Stimulated activated CD4-positive, alpha-beta T cell treated with anti-CD3 and anti-CD28 coated beads, Interleukin-2, amount 100 ng/mL, for 48 hours (primary cell): Measurements from ENCODE around the gene NCOA4.
"Not testable (repeated sequence)": the region's sequence is repeated elsewhere in the genome, so short reads cannot be mapped to it uniquely, and the experiment has no call there.

Experiments used
- DNase-seq, 2 donors: peaks; one replicate each; pipeline ENCODE4 v3.0.0-alpha.2; 2020

NCOA4 gene

DNA sequence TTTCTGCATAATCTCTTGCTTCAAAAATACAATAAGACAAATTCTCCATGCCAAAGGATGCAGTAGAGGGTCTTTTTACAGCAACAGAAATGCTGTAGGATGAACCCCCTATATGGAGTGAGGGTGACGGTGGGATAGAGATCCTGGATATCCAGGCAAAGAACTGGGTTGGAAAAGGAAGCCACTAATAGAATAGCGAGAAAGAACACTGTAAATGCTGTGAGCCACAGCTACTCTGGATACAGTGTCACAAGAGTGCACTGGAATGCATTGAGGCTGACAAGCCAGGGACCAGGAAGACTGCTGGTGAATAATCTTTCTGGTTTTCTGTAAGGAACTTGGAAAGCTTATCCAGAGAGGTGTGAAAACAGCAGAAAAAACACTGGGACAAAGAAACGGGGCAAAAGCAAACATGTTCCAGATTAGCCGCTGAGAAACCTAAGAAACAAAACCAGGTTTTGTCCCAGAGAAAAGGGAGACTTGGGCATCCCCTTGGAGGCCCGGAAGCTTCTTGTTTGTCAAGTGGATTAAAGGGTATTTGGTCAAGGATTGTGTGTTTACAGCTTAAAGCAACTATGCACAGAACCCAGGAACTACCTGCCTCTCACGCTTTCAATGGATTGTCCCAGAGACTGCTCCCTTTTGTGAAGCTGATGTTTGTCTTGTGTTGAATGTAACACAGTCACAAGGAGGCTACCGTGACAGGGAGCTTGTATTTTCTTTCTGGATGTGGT, 21.8 kb upstream of the NCOA4 start:
- no peak for DNase-seq

DNA sequence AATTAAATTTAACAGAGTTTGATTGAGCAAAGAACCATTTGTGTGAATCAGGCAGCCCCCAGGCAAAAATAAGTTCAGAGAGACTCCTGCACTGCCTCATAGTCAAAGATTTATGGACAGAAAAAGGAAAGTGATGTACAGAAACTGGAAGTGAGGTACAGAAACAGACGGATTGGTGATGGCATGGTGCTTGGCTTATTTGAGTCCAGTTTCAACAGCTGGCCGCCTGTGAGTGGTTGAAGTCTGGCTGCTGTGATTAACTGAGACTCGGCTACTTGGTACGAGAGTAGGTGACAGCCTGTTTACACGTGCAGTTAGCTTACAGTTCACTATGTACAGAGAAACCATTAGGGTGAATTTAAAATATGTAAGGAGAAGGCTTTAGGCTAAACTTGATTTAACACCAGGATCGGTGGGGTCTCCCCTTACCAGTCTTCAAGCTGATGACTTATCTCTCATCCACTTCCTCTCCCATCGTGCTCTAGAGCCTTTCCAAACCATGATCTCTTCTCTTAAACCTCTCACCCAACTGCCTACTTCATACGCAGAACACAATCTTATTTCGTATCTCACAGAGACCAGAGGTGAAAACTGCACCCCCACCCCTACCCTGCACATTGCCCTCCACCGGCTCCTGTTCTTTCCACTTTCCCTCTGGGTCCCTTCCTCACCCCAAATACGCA, 20.7 kb upstream of the NCOA4 start:
- DNase-seq = no peak

- not testable (repeated sequence) for DNase-seq
Observed at GRCh38 chr10:46049497-46049831, 19.0 kb upstream of the NCOA4 start.

- no peak for DNase-seq
Observed at GRCh38 chr10:46048152-46048551, 17.7 kb upstream of the NCOA4 start.

GRCh38 chr10:46046261-46046660, 15.8 kb upstream of the NCOA4 start, which contains the start of gene MSMB:
TSS of gene MSMB (minus strand) at chr10:46046269. CDS start at chr10:46046237, 32 bp downstream.
- DNase-seq = no peak

DNA sequence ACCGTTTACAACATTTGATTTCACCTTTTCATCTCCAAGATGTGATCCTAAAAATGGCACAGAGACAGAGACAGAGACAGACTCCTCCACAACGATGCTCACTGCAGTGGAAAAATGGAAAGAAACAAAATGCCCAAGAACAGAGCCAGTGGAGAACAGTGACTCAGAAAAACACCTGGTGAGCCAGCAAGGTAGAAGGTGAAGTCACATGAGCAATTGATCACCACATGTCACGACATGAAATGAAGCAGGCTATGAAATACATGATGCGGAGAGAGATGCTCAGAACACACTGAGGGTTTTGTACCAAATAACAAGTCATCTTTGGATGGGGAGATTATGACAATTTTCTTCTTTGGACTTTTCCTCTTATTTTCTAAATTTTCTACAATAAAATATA, 12.1 kb upstream of the NCOA4 start:
- DNase-seq = no peak

GRCh38 chr10:46040004-46040403, 9.6 kb upstream of the NCOA4 start:
- no peak for DNase-seq

DNA sequence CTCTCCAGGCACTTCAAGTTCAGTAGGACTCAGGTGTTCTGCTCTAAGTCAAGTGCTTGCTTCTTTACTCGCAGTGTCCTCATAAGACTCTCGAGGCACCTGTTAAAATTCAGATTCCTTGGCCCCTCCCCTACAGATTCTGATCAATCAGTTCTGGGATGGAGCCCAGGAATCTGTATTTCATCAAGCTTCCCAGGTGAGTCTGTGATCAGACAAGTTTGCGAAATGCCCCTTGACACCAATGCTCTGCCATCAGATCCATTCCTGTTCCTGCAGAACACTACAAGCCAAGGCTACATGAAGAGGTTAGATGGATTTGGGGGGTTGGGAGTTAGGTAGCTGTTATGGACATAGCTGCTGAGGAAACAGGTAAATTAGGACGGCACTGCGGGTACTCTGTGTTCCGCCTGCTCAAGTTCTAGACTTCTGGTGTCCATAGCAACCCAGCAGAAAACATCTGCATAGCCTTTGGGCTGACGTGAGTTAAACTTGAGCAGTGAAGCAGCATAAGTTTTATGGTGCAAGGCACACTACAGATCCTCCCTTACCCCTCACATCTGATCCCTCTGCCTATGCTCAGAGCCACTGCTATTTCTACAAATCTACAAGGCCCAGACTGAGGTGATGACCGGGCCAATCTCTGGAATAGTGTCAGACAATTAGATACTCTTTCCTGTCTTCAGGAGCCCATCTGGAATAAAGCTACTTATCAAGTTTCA, 6.8 kb upstream of the NCOA4 start:
- DNase-seq = no peak

- DNase-seq = no peak
Observed at GRCh38 chr10:46035923-46036849, 5.8 kb upstream of the NCOA4 start.

DNA sequence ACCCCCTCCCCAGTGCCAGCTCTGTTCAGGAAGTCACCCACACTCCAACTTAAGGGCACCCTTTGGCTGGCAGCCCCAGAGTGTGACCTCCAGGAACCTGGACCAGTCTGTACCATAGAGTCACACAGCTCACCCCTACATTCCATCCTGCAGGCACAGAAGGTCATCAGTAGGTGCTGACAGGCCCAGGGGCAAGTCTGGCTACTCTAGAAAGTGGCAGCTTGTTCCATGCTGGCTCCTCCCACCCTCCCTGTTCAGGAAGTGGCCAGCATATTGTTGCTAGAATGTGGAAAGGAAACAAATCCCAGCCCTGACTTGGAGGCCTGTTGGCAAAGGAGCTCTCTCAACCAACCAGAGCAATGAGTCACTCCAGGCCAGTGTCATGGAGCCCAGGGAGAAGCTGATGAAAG, 3.2 kb upstream of the NCOA4 start:
- DNase-seq = no peak

DNA sequence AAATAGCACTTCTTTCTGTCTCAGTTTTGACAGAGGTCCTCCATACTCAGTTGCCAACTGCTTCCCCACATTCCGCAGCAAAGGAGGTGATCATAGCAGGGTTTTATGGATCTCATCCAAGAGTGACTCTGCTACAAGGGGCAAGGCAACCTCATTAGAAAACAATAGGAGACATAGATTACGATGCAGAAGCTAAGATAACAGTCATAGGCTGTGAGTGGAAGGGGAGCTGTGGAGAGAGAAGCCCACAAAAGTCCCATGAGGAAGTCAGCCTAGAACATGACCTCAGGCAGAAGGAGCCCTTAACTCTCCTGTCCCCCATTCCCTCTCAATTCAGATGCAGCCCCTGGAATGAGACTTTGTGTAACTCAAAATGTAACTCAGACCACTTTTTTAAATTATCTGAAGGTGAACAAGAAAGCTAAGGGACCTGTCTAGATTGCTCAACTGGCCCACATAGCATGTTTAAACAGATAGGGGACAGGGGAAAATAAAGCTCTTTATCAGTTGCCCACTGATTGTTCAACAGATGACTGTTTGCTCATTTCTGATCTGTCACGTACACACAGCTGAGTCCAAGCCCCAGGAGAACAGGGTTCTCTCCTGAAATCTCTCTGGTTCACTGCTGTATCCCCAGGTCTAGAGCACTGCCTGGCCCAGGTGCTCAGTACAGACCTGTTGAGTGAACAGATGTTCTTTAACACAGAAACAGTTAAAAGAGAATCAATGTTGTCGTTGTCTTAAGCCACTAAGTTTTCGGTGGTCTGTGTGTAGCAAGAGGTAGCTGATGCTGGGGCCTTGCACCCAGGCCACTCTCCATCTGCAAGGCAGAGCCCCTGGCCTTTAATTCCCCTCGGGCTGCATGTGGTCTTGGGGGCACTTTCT, 1.5 kb upstream of the NCOA4 start:
- DNase-seq = no peak

DNA sequence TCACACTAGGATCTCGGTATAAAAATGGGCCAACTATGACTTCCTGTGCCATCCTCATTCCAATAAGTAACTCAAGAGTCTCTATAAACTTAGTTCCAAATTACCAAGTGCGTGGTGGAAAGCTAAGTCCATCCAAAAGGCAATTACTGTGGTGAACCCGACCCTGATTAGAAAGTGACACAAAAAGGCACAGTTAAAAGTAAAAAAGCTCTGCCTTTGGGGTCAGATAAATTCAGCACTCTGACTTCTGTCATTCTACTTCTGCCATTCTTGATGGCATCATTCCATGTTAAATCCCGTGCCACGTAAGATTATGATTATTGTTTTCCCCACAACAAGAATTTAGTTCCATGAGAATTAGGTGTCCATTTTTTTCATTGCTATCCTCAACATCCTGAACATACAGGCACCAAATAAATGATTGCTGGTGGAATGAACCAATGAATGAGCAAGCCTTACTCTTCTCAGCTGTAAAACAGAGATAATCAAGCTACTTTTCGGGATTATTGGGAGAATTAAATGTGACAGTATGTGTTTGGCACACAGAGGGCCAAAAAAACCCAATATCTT, 877 bp downstream of the NCOA4 start:
- DNase-seq = no peak

GRCh38 chr10:46028584-46029460, 1.6 kb downstream of the NCOA4 start:
- no peak for DNase-seq

- no peak for DNase-seq
Observed at GRCh38 chr10:46026106-46026505, 4.3 kb downstream of the NCOA4 start.

- DNase-seq = no peak
Observed at GRCh38 chr10:46025406-46025805, 5.0 kb downstream of the NCOA4 start.

DNA sequence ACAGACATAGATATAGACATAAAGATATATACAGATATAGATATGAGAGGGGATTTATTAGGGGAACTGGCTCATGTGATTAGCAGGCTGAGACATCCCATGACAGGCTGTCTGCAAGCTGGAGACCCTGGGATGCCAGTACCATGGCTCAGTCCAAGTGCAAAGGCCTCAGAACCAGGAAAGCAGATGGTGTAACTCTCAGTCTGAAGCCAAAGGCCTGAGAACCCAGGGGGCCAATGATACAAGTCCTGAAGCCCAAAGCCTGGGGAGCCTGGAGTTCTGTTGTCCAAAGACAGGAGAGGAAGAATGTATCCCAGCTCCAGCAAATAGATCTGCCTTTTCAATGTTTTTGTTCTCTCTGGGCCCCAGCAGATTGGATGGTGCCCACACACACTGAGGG, 5.5 kb downstream of the NCOA4 start:
- DNase-seq = no peak

DNA sequence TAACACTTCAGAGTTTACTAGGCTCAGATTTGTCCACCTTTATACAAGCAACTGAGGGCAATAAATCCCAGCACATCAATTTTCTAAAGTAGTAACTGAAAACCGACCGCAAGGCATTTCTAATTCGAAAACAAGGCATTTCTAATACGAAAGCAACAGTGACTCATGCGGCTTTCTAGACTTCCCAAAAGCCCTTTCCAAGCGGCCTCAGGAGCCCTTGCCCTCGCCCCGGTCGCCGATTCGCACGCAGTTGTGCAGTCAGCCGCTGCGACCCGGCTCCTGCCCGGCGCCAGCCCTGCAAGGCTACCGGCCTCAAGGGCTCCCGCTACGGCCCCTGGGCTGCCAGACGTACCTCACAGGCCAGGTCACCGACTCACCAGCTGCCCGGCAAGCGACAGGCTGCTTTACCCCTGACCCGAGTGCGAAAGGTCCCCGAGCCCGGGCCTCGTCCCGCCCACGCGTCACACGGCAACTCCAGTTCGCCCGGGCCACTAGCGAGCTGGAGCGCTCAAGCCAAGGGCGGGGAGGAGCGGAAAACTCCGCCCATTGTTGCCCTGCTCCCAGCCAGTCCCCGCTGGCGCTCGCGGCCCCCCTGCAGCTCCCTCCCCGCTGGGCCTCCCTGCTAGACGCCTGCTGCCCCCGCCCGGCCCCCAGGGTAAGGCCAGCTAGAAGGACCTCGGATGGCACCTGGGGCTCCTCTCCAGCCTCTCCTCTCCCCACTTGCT, 7.3 kb downstream of the NCOA4 start:
- peak; percentile 75 to 80 for DNase-seq

- no peak for DNase-seq
Observed at GRCh38 chr10:46020344-46020657, 10.1 kb downstream of the NCOA4 start.

GRCh38 chr10:46019569-46020343, 10.7 kb downstream of the NCOA4 start:
- DNase-seq = no peak
